Spleen (tissue), 7 donors: ENCODE measurements around the gene ADPRH.

Experiments
- POLR2AphosphoS5 ChIP-seq, 3 donors: sonication (generic); formaldehyde crosslinking; IDR thresholded peaks; one replicate each; pipeline ENCODE4 v1.5.1; 2017; ENCODE audit warnings: antibody characterized with exemption in 3 of 3
- TF ChIP-seq, protein P1 (sequence below), 11 experiments: fragments of 200-600 bp in 7 of 11; fragments of 450-650 bp in 4 of 11; sonication (generic) in 4 of 11; IDR thresholded peaks in 8 of 11; conservative IDR thresholded peaks in 3 of 11; 1 replicate in 7 of 11; 2 replicates in 4 of 11; pipeline versions ENCODE4 v1.4.0 to v1.8.0; 2016 to 2021; ENCODE audit warnings: antibody characterized with exemption in 11 of 11, inconsistent platforms in 4 of 11, mild to moderate bottlenecking in 1 of 11
- donor health status: DM: no; HTN: no; CAD: no; lungs with moderate emphysema.
- donor health status: DM: no; HTN: no; CAD: no.
- donor health status: DM: no; HTN: no; CAD: no.

GRCh38 chr3:119619094-119619493, 39.8 kb downstream of the ADPRH start:
- TF ChIP-seq POLR2AphosphoS5 (IDR thresholded peaks at IDR 0.05), result no peak
- TF ChIP-seq, protein P1, sequence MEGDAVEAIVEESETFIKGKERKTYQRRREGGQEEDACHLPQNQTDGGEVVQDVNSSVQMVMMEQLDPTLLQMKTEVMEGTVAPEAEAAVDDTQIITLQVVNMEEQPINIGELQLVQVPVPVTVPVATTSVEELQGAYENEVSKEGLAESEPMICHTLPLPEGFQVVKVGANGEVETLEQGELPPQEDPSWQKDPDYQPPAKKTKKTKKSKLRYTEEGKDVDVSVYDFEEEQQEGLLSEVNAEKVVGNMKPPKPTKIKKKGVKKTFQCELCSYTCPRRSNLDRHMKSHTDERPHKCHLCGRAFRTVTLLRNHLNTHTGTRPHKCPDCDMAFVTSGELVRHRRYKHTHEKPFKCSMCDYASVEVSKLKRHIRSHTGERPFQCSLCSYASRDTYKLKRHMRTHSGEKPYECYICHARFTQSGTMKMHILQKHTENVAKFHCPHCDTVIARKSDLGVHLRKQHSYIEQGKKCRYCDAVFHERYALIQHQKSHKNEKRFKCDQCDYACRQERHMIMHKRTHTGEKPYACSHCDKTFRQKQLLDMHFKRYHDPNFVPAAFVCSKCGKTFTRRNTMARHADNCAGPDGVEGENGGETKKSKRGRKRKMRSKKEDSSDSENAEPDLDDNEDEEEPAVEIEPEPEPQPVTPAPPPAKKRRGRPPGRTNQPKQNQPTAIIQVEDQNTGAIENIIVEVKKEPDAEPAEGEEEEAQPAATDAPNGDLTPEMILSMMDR (IDR thresholded peaks at IDR 0.05 in 8 of 11, conservative IDR thresholded peaks at IDR 0.05 in 3 of 11), result no peak
